Nephron (organoid): ENCODE data around the gene DUSP1.
A peak's percentile ranks its signal among the peaks of the same experiment; 100 is the strongest.

Source experiments
- H3K27ac Mint-ChIP-seq, 3 experiments: 2 replicates each; pipeline ENCODE4 v1.8.0; 2020; ENCODE audit warnings: mixed read lengths in 3 of 3, mild to moderate bottlenecking in 2 of 3, moderate library complexity in 1 of 3
- H3K27me3 Mint-ChIP-seq: 2 replicates; pipeline ENCODE4 v1.8.0; 2021; ENCODE audit warnings: low read depth, mild to moderate bottlenecking, moderate library complexity, mixed read lengths
- H3K36me3 Mint-ChIP-seq: 2 replicates; pipeline ENCODE4 v1.8.0; 2020; ENCODE audit warnings: low read depth, mixed read lengths
- H3K4me1 Mint-ChIP-seq: 2 replicates; pipeline ENCODE4 v1.8.0; 2020; ENCODE audit warnings: mixed read lengths
- H3K4me3 Mint-ChIP-seq, 3 experiments: 2 replicates each; pipeline ENCODE4 v1.8.0; 2020; ENCODE audit warnings: mild to moderate bottlenecking in 3 of 3, mixed read lengths in 3 of 3, moderate library complexity in 2 of 3
- H3K9me3 Mint-ChIP-seq: 2 replicates; pipeline ENCODE4 v1.8.0; 2020; ENCODE audit warnings: mixed read lengths
- TF ChIP-seq, protein P1 (sequence below), 3 experiments: fragments of 200-600 bp; sonication (generic); IDR thresholded peaks; one replicate each; pipeline ENCODE4 v1.5.0; 2021; ENCODE audit warnings: antibody characterized with exemption in 3 of 3; ENCODE audit not compliant: unreplicated experiment in 3 of 3

Gene DUSP1

DNA sequence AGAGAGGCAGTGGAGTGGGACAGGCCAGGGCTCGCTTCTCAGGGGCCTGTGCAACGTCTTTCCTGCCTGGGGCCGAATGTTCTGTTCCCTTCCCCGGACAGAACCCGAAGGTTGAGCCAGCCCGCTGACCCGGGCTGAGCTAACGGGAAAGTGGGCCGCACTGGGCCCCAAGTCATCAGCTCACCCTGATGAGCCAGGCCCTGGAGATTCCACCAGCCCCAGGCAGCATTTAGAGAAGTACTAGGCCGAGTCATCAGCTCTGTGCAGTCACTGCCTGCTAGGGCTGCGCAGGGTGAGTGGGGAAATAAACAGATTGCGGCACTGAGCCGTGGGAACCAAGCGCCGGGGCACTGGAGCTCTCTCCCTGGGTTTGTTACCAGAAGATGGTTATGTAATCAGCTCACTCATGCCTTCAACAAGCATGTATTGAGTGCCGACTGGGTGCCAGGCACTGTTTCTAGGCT is 29.1 kb upstream of the DUSP1 start:
- Mint-ChIP-seq H3K4me1 (peaks cover 12% of the 10 kb centered on the region), H3K4me3 (no peak overlapping the region), H3K36me3 (no peaks in the 10 kb centered on the region), H3K27ac (peak overlapping the region in 1 of 3 experiments; percentile 31), H3K9me3 (no peaks in the 10 kb centered on the region), H3K27me3 (no peaks in the 10 kb centered on the region)
- TF ChIP-seq, protein P1, sequence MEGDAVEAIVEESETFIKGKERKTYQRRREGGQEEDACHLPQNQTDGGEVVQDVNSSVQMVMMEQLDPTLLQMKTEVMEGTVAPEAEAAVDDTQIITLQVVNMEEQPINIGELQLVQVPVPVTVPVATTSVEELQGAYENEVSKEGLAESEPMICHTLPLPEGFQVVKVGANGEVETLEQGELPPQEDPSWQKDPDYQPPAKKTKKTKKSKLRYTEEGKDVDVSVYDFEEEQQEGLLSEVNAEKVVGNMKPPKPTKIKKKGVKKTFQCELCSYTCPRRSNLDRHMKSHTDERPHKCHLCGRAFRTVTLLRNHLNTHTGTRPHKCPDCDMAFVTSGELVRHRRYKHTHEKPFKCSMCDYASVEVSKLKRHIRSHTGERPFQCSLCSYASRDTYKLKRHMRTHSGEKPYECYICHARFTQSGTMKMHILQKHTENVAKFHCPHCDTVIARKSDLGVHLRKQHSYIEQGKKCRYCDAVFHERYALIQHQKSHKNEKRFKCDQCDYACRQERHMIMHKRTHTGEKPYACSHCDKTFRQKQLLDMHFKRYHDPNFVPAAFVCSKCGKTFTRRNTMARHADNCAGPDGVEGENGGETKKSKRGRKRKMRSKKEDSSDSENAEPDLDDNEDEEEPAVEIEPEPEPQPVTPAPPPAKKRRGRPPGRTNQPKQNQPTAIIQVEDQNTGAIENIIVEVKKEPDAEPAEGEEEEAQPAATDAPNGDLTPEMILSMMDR (IDR thresholded peaks at IDR 0.05; ENCODE audit: unreplicated experiment in 3 of 3): no peak

DNA sequence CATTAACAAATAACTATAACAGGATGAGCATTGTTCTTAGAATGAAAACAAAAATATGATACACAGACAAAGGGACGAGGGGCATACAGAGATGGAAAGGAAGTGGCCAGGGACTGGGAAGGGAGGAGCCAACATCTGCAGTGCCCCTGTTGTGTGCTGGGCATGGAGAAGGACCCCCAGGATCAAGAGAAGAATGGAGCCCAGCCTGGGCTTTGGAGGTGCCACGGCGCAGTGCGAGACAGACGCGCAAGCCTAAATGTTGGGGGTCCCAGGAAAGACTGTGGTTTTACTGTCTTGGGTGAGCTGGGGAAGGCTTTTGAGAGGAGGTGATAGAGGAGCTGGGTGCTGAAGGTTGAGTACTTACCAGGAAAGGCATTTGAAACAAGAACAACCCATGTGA is 28.4 kb upstream of the DUSP1 start:
- no peaks in the 10 kb centered on the region for H3K27me3 Mint-ChIP-seq
- peak overlapping the region in 2 of 3 experiments; percentile 31 to 45 for H3K27ac Mint-ChIP-seq
- peaks cover 16% of the 10 kb centered on the region for H3K4me1 Mint-ChIP-seq
- no peak overlapping the region for H3K4me3 Mint-ChIP-seq
- no peaks in the 10 kb centered on the region for H3K36me3 Mint-ChIP-seq
- no peaks in the 10 kb centered on the region for H3K9me3 Mint-ChIP-seq
- TF ChIP-seq, protein P1 (IDR thresholded peaks at IDR 0.05; ENCODE audit: unreplicated experiment in 3 of 3): no peak

DNA sequence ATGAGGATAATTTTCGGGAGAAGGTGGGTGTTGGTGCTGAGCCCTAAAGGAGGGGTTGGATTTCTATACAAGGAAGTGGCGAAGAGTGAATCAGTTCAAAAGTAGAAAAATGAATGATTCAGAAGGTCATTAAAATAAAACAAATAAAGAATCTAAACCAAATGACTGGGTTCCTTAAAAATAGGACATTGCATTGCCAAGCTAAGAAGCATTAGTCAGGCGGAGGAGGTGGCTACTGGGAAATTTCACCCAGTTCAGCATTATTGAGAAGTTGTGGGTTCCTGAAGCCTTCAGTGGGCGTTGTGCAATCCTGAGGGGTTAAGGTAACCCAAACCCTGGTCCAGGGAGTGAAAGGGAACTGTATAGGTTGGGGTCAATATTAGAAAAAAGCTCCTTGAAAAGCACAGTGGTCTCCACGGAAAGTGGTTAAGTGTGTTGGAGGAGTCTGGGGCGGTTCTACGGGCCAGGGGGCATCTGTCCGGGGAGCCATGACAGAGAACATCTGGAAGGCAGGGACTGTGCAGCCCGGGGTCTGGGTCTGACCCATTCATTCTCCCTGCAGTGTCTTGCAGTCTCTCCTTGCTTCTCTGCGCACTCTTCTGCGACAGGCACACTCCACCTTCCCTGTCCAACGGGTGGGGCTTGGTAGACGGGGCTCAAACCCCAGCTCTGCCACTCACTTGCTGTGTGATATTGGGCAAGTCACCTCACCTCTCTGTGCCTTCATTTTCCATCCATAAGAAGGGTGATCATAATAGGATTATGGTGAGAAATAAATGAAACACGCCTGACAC is 27.6 kb upstream of the DUSP1 start:
- TF ChIP-seq, protein P1 (IDR thresholded peaks at IDR 0.05; ENCODE audit: unreplicated experiment in 3 of 3): no peak
- H3K9me3 Mint-ChIP-seq: no peaks in the 10 kb centered on the region
- H3K4me1 Mint-ChIP-seq: peaks cover 18% of the 10 kb centered on the region
- H3K27me3 Mint-ChIP-seq: no peaks in the 10 kb centered on the region
- H3K4me3 Mint-ChIP-seq: no peak overlapping the region
- H3K36me3 Mint-ChIP-seq: no peaks in the 10 kb centered on the region
- H3K27ac Mint-ChIP-seq: peak overlapping the region in 1 of 3 experiments; percentile 65

DNA sequence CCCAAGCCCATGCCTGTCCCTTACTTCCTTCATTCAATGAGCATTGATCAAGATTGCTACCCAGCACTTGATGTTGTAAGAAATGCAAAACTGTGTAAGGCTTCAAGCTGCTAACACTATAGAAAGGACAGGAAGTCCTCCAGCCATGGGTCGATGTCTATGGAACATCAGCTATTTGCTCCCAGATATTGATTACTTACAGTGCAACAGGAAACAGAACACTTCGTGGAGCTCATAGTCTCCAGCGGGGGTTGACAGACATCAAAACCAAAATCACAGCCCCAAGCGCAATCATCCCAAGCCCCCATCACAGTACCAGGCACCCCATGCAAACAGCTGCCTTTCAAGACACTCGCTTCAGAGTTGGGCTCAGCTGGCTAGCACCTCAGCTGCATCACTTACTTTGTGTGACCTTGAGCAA is 26.8 kb upstream of the DUSP1 start:
- Mint-ChIP-seq H3K4me3 (no peak overlapping the region), H3K9me3 (no peaks in the 10 kb centered on the region), H3K27ac (peak overlapping the region in 2 of 3 experiments; percentile 54 to 78), H3K36me3 (no peaks in the 10 kb centered on the region), H3K4me1 (peaks cover 25% of the 10 kb centered on the region), H3K27me3 (no peaks in the 10 kb centered on the region)
- TF ChIP-seq, protein P1 (IDR thresholded peaks at IDR 0.05; ENCODE audit: unreplicated experiment in 3 of 3): no peak

DNA sequence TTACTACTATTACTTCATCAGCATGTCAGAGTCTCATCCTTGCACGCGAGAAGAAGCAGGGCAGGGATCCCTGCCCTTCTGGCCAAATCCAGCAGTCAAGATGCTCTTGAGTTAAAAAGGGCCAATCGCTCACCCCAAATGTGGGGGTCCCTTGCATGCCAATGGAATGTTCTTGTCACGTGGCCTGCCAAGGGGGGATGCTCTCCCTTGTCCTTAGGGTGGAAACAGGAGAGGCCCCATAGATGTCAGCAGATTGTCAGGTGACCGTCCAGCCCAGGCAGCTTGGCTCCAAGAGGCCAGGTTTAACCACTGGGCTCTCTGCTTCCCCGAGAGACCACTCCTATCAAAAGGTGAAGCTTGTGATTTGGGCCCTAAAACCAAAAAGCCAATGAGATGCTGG is 25.3 kb upstream of the DUSP1 start:
- no peak overlapping the region for H3K4me3 Mint-ChIP-seq

More for the DNA sequence above, 25.3 kb upstream of the DUSP1 start:
- Mint-ChIP-seq H3K27ac (peak overlapping the region; percentile 61 to 80 (median 71)), H3K4me1 (peaks cover 29% of the 10 kb centered on the region), H3K27me3 (no peaks in the 10 kb centered on the region), H3K36me3 (no peaks in the 10 kb centered on the region), H3K9me3 (no peaks in the 10 kb centered on the region)
- TF ChIP-seq, protein P1 (IDR thresholded peaks at IDR 0.05; ENCODE audit: unreplicated experiment in 3 of 3): no peak
